ENCODE results near the gene CRYL1. TPM values are rescaled to one million over a fixed set of nuclear protein-coding genes. Genes with fewer than 3 reads are reported as not detected.
A peak's percentile ranks its signal among the peaks of the same experiment; 100 is the strongest.

The CRYL1 gene, protein sequence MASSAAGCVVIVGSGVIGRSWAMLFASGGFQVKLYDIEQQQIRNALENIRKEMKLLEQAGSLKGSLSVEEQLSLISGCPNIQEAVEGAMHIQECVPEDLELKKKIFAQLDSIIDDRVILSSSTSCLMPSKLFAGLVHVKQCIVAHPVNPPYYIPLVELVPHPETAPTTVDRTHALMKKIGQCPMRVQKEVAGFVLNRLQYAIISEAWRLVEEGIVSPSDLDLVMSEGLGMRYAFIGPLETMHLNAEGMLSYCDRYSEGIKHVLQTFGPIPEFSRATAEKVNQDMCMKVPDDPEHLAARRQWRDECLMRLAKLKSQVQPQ
- total RNA-seq (2014; rRNA removed; shearing (Covaris generic)) (6.7 and 11.3 TPM in 2 replicates), polyA plus RNA-seq (2016; fragmentation: Nextera tagmentation; extraction: Ambion mirVana) (15.5 and 16.1 TPM in 2 replicates)

DNA sequence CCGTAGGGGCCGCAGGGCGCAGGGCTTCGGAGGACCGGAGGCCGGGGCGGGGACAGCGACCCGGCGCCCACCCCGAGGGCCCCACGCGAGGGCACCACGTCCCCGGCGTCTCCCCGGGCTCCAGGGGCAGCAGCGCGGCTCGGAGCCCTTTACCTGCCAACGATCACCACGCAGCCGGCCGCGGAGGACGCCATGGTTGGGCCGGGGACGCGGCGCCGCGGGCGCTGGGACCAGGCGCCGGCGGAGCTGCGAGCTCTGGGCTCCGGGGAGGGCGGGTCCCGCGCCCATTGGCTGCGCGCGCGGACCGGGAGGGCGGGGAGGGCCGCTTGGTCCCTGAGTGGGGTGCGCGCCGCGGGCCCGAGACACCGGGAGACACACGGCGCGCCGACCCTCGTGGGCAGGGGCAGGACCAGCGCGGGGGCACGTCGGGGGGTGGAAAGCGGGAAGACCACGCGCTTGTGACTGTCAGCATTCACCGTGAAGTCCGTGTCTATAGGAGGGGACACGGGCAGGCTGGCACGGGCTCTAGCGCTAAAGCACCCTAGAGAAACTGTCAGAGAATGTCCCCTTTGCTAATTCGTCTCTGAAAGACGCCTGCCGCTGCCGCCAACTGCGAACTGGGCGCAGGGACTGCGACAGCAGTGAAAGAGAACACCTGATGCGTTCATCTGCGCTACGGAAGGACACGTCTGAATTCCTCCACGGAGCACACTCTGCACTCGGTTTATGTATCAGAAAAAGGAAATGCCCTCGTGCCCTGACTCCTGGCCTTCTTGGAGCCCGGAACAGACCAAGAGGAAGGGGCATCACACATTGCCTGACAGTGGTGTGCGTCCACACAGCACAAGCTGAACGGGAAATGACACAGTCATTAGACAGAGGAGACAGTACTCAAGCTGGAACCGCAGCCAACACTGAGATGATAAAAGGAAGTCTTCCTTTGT lies at the start of gene CRYL1:
Gene CRYL1, minus strand, starts transcription at position 257 of the 944 bp plus-strand sequence. Its CDS starts 63 bp downstream, at position 194.
- Histone ChIP-seq H3K4me1 (ENCODE audit: insufficient read depth) (0 out of 2 replicates have a peak, but pooled peaks cover 8% of the 10 kb centered on the region), H3K4me2 (ENCODE audit: unreplicated experiment) (peak within 1 kb of the TSS; percentile 90), H3K9me2 (ENCODE audit: insufficient read depth) (no peaks in the 10 kb centered on the region), H3K36me3 (ENCODE audit: low read depth) (no peaks in the 10 kb centered on the region), H4K20me1 (ENCODE audit: insufficient read depth) (no peaks in the 10 kb centered on the region), H3K79me2 (ENCODE audit: insufficient read depth) (no peaks in the 10 kb centered on the region), H2AFZ (peak within 1 kb of the TSS; percentile 94), H3K27me3 (replicated peaks; ENCODE audit: insufficient read depth) (no peaks in the 10 kb centered on the region), H3K27ac (peak within 1 kb of the TSS; percentile 64), H3F3A (ENCODE audit: insufficient read depth) (peaks cover 10% of the 10 kb centered on the region), H3K9me3 (ENCODE audit: low read depth) (no peaks in the 10 kb centered on the region), H3K4me3 (peak within 1 kb of the TSS; percentile 80), H3K9ac (peak within 1 kb of the TSS; percentile 75)
- in situ Hi-C loops (cut with MboI), result no loop called here
- no peak for TF ChIP-seq EZH2 (IDR thresholded peaks at IDR 0.05; ENCODE audit: insufficient read depth, poor library complexity, severe bottlenecking)
- TF ChIP-seq EZH2phosphoT487 (IDR thresholded peaks at IDR 0.05; ENCODE audit: insufficient read depth, low read depth), result no peak
- WGBS, 2 experiments (ENCODE audit: low coverage in 1 of 2, low lambda C conversion rate in 2 of 2, missing lambda C conversion rate in 2 of 2), result 1 to 3% methylated on average over 38 to 48 of the region's 89 CpGs
- DNase-seq, result peak; percentile 84

DNA sequence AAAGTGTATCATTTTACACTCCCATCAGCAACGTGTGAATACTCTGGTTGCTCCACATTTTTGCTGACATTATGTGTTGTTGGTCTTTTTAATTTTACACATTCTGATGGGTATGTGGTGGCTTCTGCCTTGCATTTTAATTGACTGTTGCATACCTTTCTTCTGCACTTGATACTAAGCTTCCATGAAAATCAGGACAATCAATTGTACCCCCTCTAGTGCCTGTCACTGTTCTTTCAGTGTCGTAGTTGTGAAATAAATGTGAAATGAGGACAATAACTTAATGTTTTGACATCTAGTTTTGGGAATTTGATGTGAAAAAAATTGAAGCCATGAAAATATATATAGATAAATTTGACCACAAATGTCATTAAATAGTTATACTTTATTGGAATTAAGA lies 48.0 kb upstream of the CRYL1 start:
- WGBS, 2 experiments (ENCODE audit: low coverage in 1 of 2, low lambda C conversion rate in 2 of 2, missing lambda C conversion rate in 2 of 2), result 54 to 58% methylated on average over 2 of the region's 2 CpGs
- no peaks in the 10 kb centered on the region for H3K9me2 ChIP-seq (ENCODE audit: insufficient read depth)
- in situ Hi-C loops (cut with MboI), result no loop called here
- H3K4me3 ChIP-seq, result no peak overlapping the region
- no peaks in the 10 kb centered on the region for H3K79me2 ChIP-seq (ENCODE audit: insufficient read depth)
- H3K9me3 ChIP-seq (ENCODE audit: low read depth), result no peaks in the 10 kb centered on the region
- H3K36me3 ChIP-seq (ENCODE audit: low read depth), result 0 out of 2 replicates have a peak, but pooled peaks cover 5% of the 10 kb centered on the region
- no peak overlapping the region for H3K4me2 ChIP-seq (ENCODE audit: unreplicated experiment)
- H3K27me3 ChIP-seq (replicated peaks; ENCODE audit: insufficient read depth), result no peaks in the 10 kb centered on the region
- TF ChIP-seq EZH2 (IDR thresholded peaks at IDR 0.05; ENCODE audit: insufficient read depth, poor library complexity, severe bottlenecking) (no peak), EZH2phosphoT487 (IDR thresholded peaks at IDR 0.05; ENCODE audit: insufficient read depth, low read depth) (no peak)
- H4K20me1 ChIP-seq (ENCODE audit: insufficient read depth), result no peaks in the 10 kb centered on the region
- H3K4me1 ChIP-seq (ENCODE audit: insufficient read depth), result peaks cover 5% of the 10 kb centered on the region; the same call in 1 of the 2 replicates
- no peak overlapping the region for H2AFZ ChIP-seq
- peaks cover 6% of the 10 kb centered on the region for H3F3A ChIP-seq (ENCODE audit: insufficient read depth)
- no peak for DNase-seq
- no peak overlapping the region for H3K9ac ChIP-seq
- H3K27ac ChIP-seq, result no peak overlapping the region

GRCh38 chr13:20573186-20573585 lies 47.5 kb upstream of the CRYL1 start:
- H3K4me3 ChIP-seq, result no peak overlapping the region
- TF ChIP-seq EZH2phosphoT487 (IDR thresholded peaks at IDR 0.05; ENCODE audit: insufficient read depth, low read depth), result no peak
- TF ChIP-seq EZH2 (IDR thresholded peaks at IDR 0.05; ENCODE audit: insufficient read depth, poor library complexity, severe bottlenecking), result no peak
- peaks cover 9% of the 10 kb centered on the region for H3K4me1 ChIP-seq (ENCODE audit: insufficient read depth)
- no peak for DNase-seq
- no peak overlapping the region for H3K4me2 ChIP-seq (ENCODE audit: unreplicated experiment)
- peaks cover 9% of the 10 kb centered on the region for H3F3A ChIP-seq (ENCODE audit: insufficient read depth)
- H3K79me2 ChIP-seq (ENCODE audit: insufficient read depth), result no peaks in the 10 kb centered on the region
- no peaks in the 10 kb centered on the region for H4K20me1 ChIP-seq (ENCODE audit: insufficient read depth)
- no peaks in the 10 kb centered on the region for H3K9me3 ChIP-seq (ENCODE audit: low read depth)
- in situ Hi-C loops (cut with MboI), result no loop called here
- H3K9ac ChIP-seq, result no peak overlapping the region
- WGBS, 2 experiments (ENCODE audit: low coverage in 1 of 2, low lambda C conversion rate in 2 of 2, missing lambda C conversion rate in 2 of 2), result 85 to 86% methylated on average over 4 of the region's 4 CpGs
- no peak overlapping the region for H2AFZ ChIP-seq
- H3K27ac ChIP-seq, result no peak overlapping the region
- H3K36me3 ChIP-seq (ENCODE audit: low read depth), result 0 out of 2 replicates have a peak, but pooled peaks cover 5% of the 10 kb centered on the region
- no peaks in the 10 kb centered on the region for H3K27me3 ChIP-seq (replicated peaks; ENCODE audit: insufficient read depth)
- H3K9me2 ChIP-seq (ENCODE audit: insufficient read depth), result no peaks in the 10 kb centered on the region

- in situ Hi-C loops (cut with MboI), result no loop called here
Measured at GRCh38 chr13:20571676-20572075, 46.0 kb upstream of the CRYL1 start.

More at GRCh38 chr13:20571676-20572075, 46.0 kb upstream of the CRYL1 start:
- no peak for TF ChIP-seq EZH2 (IDR thresholded peaks at IDR 0.05; ENCODE audit: insufficient read depth, poor library complexity, severe bottlenecking)
- no peak for TF ChIP-seq EZH2phosphoT487 (IDR thresholded peaks at IDR 0.05; ENCODE audit: insufficient read depth, low read depth)
- Histone ChIP-seq H3K9me2 (ENCODE audit: insufficient read depth) (no peaks in the 10 kb centered on the region), H3K4me3 (no peak overlapping the region), H3K9me3 (ENCODE audit: low read depth) (no peaks in the 10 kb centered on the region), H4K20me1 (ENCODE audit: insufficient read depth) (no peaks in the 10 kb centered on the region), H3K4me2 (ENCODE audit: unreplicated experiment) (no peak overlapping the region), H3K27ac (no peak overlapping the region), H3K9ac (no peak overlapping the region), H3F3A (ENCODE audit: insufficient read depth) (peaks cover 17% of the 10 kb centered on the region), H3K79me2 (ENCODE audit: insufficient read depth) (no peaks in the 10 kb centered on the region), H3K4me1 (ENCODE audit: insufficient read depth) (peaks cover 14% of the 10 kb centered on the region), H2AFZ (no peak overlapping the region), H3K36me3 (ENCODE audit: low read depth) (no peaks in the 10 kb centered on the region), H3K27me3 (replicated peaks; ENCODE audit: insufficient read depth) (no peaks in the 10 kb centered on the region)
- no peak for DNase-seq

Measured in GM23248 (cell line).